Muscle of arm (tissue), 14 donors: ENCODE results near the gene DLK2. TPM values are rescaled to one million over a fixed set of nuclear protein-coding genes. Genes with fewer than 3 reads are reported as not detected.
A peak's percentile ranks its signal among the peaks of the same experiment; 100 is the strongest.
"Not testable (repeated sequence)": the region's sequence is repeated elsewhere in the genome, so short reads cannot be mapped to it uniquely, and the experiment has no call there.

Experiments
- DNase-seq: peaks from one replicate; pipeline ENCODE4 v3.0.0-alpha.2; 2013
- long read RNA-seq, 11 donors: transcript quantifications; one replicate each; lab custom pipeline, GENCODE V29; 2026
- polyA plus RNA-seq, 12 donors: library from polyadenylated mRNA; unstranded; fragments of 120-200 nt; gene quantifications; one replicate each; pipeline ENCODE4 v1.2.1, GENCODE V29; 2013; ENCODE audit not compliant: insufficient read length in 12 of 12

Gene DLK2, protein sequence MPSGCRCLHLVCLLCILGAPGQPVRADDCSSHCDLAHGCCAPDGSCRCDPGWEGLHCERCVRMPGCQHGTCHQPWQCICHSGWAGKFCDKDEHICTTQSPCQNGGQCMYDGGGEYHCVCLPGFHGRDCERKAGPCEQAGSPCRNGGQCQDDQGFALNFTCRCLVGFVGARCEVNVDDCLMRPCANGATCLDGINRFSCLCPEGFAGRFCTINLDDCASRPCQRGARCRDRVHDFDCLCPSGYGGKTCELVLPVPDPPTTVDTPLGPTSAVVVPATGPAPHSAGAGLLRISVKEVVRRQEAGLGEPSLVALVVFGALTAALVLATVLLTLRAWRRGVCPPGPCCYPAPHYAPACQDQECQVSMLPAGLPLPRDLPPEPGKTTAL
- 1 to 10 TPM in 10 of 12 donors, not detected in 2; 1.5 to 4.9 (median 2.0) TPM for polyA plus RNA-seq
- long read RNA-seq, donor 1, partial matches to known transcripts, result 0 of 2 reads
- long read RNA-seq, donor 1, other reads (novel, unspliced or antisense), result 0 of 2 reads
- long read RNA-seq, donor 2, result 0 reads
- long read RNA-seq, donor 3, result 0 reads
- long read RNA-seq, donor 4, result 0 reads
- long read RNA-seq, donor 5, partial matches to known transcripts, result 0 of 3 reads
- long read RNA-seq, donor 5, other reads (novel, unspliced or antisense), result 0 of 3 reads
- long read RNA-seq, donor 6, partial matches to known transcripts, result 9 of 9 reads
- long read RNA-seq, donor 6, other reads (novel, unspliced or antisense), result 0 of 9 reads
- long read RNA-seq, donor 7, partial matches to known transcripts, result 0 of 1 reads
- long read RNA-seq, donor 7, other reads (novel, unspliced or antisense), result 0 of 1 reads
- long read RNA-seq, donor 8, partial matches to known transcripts, result 0 of 1 reads
- long read RNA-seq, donor 8, other reads (novel, unspliced or antisense), result 0 of 1 reads
- long read RNA-seq, donor 9, partial matches to known transcripts, result 0 of 1 reads
- long read RNA-seq, donor 9, other reads (novel, unspliced or antisense), result 0 of 1 reads
- long read RNA-seq, donor 10, result 0 reads
- long read RNA-seq, donor 11, partial matches to known transcripts, result 0 of 1 reads
- long read RNA-seq, donor 11, other reads (novel, unspliced or antisense), result 0 of 1 reads

DNA sequence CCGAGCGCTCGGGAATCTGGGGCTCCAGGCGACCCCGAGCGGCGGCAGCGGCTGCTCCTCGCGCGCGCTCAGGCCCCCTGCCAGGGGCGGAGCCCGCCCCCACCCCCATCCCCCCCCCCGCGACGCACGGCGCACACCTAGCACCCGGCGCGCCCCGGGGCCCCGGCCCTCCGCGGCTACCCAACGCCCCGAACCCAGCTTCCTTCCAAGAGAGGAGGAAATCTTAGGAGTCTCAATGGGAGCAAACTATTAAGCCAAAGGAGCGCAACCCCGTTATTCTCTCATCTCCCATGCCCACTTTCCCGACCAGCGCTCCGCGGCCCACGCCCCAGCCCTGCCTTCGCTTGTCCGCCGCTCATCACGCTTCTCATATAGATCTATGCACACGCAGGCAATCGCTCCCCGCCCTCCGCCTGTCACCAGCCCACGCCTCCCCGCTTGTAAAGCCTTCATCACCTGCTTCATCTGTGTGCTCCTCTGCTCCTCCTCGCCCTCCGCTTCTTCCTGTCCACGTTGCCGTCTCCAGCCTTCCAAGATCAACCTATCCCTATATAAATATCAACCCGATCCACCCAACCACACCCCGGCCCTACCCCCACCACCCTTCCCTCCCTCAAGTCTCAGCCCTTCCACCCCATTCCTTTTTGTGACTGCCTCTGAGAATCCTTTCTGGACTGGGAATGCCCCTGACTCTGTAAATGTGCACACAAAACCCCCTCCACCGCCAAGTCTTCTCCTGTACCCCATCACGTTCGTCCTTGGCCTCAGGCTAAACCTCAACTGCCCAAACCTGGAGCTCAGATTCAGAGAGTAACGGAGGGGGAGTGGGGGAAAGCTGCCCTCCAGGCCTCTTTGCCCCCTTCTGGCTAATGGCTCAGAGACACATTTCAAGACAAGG, at the start of gene DLK2:
Gene DLK2 (minus strand): TSS at position 18 of the 898 bp plus-strand sequence. CDS start 723 bp downstream, outside the sequence.
- no peak for DNase-seq

DNA sequence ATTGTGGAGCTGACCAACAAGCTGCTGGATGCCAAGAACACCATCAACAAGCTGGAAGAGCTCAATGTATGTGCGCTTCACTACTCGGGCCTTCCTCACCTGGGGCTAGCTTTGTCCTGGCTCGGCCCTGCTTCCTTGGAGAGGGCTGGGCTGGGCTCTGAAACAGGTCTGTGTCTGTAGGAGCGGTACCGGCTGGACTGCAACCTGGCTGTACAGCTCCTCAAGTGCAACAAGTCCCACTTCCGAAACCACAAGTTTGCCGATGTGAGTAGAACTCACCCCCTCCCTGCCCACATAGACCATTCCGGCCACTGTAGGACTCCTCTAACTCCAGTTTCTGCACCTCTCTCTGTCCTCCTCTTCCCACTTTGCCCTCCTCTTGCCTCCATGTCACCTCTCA, 48.1 kb upstream of the DLK2 start:
- no peak for DNase-seq

DNA sequence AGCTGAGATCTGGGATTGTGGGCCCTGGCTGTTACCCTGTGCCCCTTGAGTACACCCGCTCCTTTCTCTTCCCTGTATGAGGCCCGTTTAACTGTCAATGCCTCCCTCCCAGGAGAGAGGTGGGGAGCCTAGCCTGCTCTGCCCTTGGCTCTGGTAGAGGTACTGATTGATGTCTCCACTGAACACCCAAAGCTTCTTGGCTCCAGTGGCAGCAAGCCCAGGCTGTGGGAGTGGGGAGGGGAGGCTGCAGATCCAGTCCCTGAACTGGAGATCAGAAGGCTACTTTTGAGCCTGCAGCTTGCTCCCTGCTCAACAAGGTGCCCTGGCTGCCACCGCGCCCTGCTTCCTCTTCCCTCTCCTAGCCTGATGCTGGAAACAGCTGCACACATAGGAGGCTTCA, 47.3 kb upstream of the DLK2 start:
- no peak for DNase-seq

DNA sequence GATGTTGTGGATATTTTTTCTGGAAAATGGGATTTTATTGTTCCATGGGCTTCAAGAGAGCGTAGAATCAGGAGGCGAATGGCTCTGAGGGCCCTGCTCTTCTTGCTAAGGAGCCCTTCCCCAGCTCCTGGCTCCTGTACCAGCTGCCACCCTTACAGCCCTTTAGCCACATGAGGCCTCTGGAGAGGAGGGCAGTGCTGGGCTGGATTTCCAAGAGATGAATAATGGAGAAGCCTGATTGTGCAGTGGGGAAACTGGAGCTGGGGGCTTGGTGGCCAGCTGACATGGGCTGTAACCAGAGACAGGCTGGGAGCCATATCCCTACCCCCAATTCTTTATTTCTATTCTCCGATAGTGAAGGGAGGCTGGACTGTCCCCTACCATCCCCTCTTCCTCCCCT, 45.6 kb upstream of the DLK2 start:
- no peak for DNase-seq

DNA sequence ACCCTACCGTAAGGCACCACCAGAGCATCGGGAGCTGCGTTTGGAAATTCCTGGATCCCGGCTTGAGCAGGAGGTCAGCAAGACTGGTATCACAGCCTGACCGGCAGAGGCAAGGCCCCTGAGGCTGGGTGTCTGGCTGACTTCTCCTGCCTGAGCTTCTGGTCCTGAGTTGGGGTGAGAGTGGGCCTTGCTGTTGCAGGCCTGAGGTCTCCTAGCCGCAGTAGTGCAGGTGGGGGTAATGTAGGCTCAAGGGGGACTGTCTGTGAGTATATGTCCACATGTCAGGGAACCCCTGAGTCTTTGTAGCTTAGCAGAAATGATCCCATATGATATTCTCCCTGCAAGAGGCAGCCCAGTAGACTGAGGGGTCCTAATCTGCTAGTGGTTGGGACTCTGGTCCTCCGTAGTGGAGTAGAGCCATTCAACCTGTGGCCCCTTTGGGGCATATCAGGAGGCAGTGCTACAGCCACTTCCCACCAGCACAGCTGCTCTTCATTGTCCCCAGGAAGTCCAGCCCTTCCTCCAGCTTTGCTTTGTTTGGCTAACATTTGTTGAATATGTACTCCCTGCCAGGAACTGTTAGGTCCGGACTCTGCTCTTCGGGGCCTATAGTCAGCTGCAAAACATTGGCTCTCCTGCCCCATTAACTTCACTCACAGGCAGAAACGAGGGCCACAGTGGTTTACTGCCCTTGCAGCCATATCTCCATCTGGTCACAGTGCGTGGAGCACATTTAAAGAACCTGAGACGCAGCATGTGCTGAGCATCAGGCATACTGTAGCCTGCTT, 43.9 kb upstream of the DLK2 start:
- no peak for DNase-seq

DNA sequence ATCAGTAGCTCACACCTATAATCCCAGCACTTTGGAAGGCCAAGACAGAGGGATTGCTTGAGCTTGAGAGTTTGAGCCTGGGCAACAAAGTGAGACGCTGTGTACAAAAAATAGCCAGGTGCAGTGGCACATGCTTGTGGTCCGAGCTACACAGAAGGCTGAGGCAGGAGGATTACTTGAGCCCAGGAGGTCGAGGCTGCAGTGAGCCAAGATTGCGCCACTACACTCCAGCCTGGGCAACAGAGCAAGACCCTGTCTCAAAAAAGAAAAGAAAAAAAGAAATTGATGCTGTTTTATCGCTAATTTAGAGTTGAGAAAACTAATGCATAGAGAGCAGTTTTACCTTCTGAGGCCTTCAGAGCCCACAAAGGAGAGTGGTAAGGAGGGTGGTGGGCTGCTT, 42.9 kb upstream of the DLK2 start:
- not testable (repeated sequence) for DNase-seq

DNA sequence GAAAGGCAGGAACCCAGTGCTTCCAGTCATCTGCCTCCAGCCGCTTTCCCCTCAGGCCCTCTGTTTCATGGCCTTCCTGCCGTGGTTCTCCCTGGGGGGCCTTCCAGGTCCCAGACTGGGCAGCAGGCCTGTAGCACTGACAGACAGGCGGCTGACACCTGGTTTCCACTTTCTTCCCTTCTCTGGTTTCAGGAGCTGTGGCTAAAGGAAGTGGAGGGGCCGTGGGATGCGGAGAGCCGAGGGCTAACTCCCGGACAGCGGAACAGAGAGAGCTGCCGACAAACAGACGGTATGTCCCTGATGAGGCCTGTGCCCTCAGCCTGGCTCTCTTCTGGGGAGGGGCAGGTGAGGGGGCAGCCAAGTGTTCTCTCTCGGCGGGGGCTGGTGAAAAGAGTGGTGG, 42.3 kb upstream of the DLK2 start:
- no peak for DNase-seq

DNA sequence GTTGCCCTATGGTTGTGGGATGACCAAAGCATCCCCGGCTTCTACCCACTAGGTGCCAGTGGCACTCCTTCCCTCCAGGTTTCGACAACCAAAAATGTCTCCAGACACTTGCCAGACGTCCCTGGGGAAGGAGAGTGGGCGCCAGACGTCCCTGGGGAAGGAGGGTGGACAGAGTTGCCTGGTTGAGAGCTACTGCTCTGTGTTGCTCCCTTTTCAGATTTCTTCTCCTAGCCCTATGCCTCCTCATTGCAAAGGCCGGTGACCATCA, 41.7 kb upstream of the DLK2 start:
- no peak for DNase-seq

DNA sequence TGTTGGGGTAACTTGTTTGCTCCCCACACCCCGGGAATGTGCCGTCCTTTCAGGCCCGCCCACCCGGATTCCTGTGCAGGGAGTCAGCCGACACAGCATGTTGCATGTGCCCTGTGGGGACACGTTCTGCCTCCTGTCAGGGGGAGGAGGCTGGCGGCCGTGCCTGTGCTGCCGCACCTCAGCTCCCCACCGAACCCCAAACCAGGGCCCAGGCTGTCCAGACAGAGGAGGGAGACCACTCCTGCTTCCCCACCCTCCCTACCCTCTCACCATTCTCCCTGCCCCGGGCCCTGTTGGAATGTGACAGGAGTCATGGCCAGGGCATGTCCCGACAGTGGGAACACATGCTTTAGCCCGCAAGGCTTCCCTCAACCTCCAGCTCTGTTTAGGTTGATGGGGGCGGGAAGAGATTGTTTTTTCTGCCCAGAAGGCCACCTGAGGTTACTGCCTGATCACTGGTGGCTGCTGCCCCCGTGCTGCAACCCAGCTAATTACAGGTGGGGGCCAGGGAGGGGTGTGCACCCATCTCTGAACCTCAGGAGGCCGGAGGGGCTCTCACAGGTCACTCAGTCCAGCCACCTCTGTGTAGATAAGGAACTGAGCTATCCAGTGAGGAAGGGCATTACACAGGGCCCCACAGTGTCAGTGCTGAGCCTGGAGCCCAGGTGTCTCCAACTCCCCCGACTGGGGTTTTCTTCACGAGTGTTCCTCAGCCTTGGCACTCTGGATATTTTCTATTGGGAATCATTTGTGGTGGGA, 41.2 kb upstream of the DLK2 start:
- DNase-seq, result no peak

DNA sequence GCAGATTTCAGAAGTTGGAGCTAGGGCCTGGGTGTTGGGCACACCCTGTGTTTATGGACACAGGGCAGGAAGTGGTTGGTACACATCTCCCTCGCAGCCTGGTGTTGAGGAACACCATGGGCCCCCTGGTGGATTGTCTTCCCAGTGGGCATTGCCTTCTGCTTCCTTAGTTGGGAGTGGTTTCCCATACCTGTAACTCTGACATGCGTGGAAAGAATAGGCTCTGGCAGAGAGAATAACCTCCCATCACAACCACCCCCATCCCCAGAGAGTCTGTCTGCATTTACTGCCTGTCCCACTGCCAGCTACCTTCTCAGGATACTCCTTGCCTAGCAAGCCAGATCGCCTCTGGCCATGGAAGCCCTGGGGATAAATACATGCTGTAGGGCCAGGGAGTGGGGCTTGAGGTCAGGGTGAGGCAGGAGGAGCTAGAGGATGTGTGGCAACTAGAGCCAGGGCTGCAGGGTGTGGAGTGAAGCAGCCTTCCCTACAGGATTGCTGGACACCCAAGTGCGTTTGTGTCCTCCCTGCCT, 40.1 kb upstream of the DLK2 start:
- no peak for DNase-seq

DNA sequence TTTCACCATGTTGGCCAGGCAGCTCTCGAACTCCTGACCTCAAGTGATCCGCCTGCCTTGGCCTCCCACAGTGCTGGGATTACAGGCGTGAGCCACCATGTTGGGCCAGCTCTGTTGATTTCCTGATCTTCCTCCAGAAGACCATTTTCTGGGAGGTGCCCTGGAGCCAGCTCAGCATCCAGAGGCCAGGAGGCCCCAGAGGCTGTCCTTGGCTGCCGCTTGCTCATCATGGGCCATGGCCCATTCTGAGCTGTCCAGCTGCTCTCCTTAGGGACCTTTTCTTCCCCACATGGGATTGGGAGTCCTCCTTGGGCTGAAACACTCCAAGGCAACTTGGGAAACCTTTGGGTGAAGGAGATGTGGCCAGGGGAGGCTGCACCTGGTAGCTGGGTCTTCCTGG, 39.4 kb upstream of the DLK2 start:
- no peak for DNase-seq

DNA sequence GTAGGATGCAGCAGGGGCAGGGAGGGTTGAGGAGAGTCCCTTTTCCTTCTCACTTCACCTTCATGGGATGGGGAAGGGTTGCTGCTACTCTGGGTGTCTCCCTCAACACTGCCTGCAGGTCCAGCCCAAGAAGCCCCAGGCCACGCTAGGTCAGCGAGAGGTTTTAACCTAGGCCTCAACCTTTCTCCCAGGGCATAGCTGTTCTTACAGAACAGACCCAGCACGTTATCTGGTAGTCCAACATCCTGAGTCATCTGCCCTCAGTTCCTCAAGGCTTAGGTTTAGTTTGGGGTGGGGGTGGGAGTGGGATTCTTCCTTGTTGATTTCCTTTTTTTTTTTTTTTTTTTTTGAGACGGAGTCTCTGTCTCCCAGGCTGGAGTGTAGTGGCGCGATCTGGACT, 39.0 kb upstream of the DLK2 start:
- no peak for DNase-seq

DNA sequence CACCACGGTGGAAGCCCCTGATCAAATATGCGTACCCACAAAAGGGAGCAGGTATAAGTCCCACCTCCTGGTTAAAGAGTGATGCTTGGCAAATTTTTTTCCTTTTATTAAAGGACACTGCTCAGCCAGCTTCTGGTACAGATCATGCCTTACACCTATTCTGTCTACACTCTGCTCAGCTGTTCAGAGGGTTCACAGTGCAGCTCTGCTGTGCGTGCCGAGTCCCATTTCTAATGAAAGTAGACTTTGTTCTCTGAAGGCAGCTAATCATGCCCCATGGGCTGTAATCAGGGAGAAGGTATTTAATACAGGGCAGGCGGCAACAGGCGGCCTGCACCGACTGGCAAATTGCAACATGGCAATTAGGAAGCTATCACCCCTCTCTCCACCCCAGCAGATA, 38.5 kb upstream of the DLK2 start:
- no peak for DNase-seq

DNA sequence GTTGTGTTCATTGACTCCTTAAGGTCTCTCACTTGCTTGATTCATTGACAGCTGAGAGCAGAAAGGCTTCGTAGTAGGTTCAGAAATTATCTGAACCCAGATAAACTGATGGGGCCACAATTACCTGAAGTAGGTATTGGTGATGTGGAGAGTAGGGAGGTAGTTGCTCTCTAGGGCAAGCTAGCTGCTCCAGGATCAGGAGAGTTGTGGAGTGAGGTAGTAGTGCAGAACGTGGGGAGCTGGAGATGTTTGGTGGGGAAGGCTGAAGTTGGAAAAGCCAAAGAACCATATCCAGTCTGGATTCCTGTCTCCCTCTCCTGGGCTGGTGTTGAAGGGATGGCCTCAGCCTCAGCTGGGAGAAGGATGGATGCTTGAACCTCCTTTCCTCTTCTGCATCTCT, 37.9 kb upstream of the DLK2 start:
- DNase-seq, result no peak

DNA sequence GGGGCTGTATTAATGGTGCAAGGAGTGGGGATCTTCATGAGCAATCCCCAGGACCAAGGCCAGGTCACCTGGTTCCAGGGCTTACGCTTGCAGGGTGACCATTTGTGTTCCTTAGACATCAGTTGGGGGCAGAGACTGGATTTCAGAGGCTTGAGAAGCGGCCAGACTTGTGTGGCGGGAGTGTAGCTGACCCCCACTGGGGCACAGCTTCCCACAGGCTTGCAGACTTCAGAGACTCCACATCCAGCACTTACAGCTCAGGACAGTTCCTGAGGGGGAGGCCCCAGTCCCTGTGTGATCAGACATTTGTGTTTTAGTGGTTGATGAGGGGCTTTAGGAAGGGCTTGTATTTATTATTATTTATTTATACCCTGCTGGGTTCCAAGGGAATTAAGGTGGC, 37.3 kb upstream of the DLK2 start:
- no peak for DNase-seq

DNA sequence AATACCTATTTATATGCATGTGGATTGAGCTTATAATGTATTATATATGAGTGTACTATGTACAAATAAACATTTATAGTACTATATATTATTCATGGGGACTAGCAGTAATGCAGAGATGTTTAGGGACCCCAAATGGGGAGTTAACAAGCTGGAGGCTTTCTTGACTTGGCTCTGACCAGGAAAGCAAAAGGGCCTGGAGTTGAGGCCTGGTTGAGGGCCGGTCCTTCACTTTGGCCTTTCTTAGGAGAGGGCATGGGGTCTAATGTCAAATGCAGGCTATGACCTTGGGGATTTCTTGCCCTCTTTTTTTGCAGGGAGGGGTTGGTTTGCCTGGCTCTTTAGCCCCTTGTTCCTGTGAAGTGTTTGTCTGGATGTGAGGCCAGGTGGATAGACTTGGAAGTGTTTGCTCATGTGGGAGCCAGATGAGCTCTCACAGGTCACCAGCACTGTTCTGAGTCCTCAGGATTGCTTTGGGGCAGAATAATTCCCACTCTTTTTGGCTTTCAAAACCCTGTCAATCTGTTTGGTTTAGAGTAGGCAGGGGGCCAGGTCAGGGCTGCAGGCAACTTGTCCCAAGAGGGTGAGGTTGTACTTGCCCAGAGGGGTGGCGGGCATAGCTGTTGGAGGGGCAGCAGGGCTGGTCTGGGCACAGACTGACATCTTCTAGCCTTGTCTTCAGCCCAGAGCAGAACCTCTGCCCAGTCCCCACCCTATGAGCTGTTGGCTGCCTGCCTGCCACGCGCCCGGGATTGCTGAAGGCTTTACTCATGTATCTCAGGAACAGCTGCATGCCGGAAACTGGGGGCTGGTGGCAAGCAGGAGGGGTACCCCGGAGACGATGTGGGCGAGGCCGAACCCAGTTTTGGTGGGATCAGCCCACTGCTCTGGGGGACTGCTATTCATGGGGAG, 36.7 kb upstream of the DLK2 start:
- DNase-seq, result peak; percentile 60

DNA sequence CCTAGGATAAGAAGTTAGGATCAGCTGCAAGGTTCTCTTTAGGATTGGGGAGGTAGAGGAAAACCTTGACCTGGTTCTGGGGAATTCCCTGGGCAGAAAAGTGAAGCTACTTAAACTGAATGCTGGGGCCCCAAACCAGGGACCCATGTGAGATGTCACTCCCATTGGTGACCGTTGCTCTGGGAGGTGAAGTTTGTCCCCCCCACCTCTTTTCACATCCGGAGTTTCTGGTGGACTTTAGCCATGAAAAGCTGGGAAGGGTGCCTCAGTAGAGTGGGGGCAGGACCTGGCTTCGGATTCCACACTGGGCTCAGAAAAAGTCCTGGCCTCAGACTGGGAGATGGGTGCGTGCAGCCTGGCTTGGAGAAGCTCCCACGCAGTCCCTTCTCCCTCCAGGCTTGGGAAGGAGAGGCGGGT, 35.2 kb upstream of the DLK2 start:
- no peak for DNase-seq

DNA sequence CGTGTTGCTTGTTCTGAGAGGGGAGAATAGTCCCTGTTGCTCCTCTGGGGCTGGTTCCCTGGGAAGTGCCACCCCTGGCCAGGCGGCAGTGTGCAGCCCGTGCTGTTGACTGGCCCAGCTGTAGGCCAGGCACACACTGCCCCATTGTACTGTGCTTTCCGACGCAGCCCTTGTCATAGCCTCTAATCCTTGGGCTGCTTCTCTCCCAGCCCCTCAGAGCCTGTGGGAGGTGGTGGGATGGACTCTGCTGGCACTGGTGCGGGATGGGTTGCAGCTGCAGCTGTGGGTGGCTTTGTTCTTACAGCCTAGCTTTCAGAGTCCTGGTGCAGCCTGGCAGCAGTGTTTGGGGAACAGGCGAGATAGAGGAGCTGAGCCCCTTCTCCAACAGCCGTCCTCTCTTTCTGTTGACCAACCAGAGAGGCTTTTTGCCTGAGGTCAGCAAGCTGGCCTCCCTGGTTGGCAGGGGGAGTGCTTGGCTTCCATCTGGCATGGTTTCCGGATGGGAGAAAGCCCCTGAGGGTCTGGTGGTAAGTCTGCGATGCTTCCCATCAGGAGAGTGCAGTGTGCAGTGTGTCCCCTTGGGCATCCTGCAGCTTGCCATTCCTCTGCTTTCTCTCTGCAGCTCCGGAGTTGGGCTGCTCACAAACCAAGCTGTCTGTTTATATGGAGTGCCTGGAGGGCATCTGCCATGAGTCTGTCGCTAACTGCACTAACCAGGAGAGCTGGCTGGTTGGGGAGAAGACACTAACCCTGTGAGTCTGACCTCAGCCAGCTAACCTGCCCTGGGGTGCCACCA, 34.1 kb upstream of the DLK2 start:
- no peak for DNase-seq
